Liver (tissue), 10 donors: Measurements from ENCODE around the gene FETUB. TPM values are rescaled to one million over a fixed set of nuclear protein-coding genes. Genes with fewer than 3 reads are reported as not detected.
"Not testable (repeated sequence)": the region's sequence is repeated elsewhere in the genome, so short reads cannot be mapped to it uniquely, and the experiment has no call there.

Experiments used
- DNase-seq: peaks from one replicate; pipeline ENCODE4 v3.0.0-alpha.2; 2017; ENCODE audit warnings: low spot score
- H3K27ac ChIP-seq, 2 donors: one replicate each; pipeline ENCODE4 v1.7.0; 2013; ENCODE audit warnings: inconsistent platforms in 2 of 2, low read length in 2 of 2, control low read depth in 1 of 2, low read depth in 1 of 2, mild to moderate bottlenecking in 1 of 2
- H3K27me3 ChIP-seq, 4 donors: one replicate each; pipeline versions ENCODE4 v1.6.1 to v1.7.0; 2013; ENCODE audit warnings: low read length in 3 of 4, inconsistent platforms in 1 of 4, mild to moderate bottlenecking in 1 of 4, moderate library complexity in 1 of 4; ENCODE audit not compliant: control insufficient read depth in 4 of 4, insufficient read depth in 4 of 4
- H3K36me3 ChIP-seq, 4 donors: one replicate each; pipeline versions ENCODE4 v1.6.1 to v1.7.0; 2013; ENCODE audit warnings: low read length in 3 of 4, mild to moderate bottlenecking in 3 of 4, low read depth in 1 of 4, moderate library complexity in 1 of 4; ENCODE audit not compliant: control insufficient read depth in 4 of 4, insufficient read depth in 3 of 4
- H3K4me1 ChIP-seq, 4 donors: one replicate each; pipeline versions ENCODE4 v1.6.1 to v1.7.0; 2013; ENCODE audit warnings: low read length in 3 of 4, mild to moderate bottlenecking in 3 of 4, moderate library complexity in 1 of 4; ENCODE audit not compliant: control insufficient read depth in 4 of 4, insufficient read depth in 4 of 4
- H3K4me3 ChIP-seq, 3 donors: one replicate each; pipeline versions ENCODE4 v1.6.1 to v1.7.0; 2013; ENCODE audit warnings: low read length in 3 of 3, control low read depth in 1 of 3, low read depth in 1 of 3, mild to moderate bottlenecking in 1 of 3
- H3K9ac ChIP-seq, 2 donors: one replicate each; pipeline ENCODE4 v1.7.0; 2013; ENCODE audit warnings: low read length in 2 of 2, mild to moderate bottlenecking in 2 of 2, moderate library complexity in 2 of 2, control low read depth in 1 of 2, low read depth in 1 of 2
- H3K9me3 ChIP-seq, 4 donors: one replicate each; pipeline versions ENCODE4 v1.6.1 to v1.7.0; 2013; ENCODE audit warnings: low read length in 3 of 4; ENCODE audit not compliant: control insufficient read depth in 4 of 4
- ATF3 ChIP-seq: IDR thresholded peaks from 2 replicates; pipeline ENCODE4 v1.6.1; 2016; ENCODE audit warnings: antibody characterized with exemption
- MAX ChIP-seq: IDR thresholded peaks from 2 replicates; pipeline ENCODE4 v1.6.1; 2016; ENCODE audit warnings: antibody characterized with exemption
- WGBS: extraction: QIAGEN DNeasy Blood & Tissue Kit; methylation state at CpG from one replicate; pipeline ENCODE4 v1.1.7; 2013; 5-methylcytosine and 5-hydroxymethylcytosine counted together
- polyA plus RNA-seq, 2 donors: library from polyadenylated mRNA; stranded (reverse) in 1 of 2; unstranded in 1 of 2; fragments of 200-250 nt in 1 of 2; fragments of >200 nt in 1 of 2; fragmentation: Nextera tagmentation in 1 of 2; extraction: Ambion mirVana in 1 of 2; gene quantifications; one replicate each; pipeline versions ENCODE4 v1.2.1 to v1.2.3, GENCODE V29; 2013 to 2015
- small RNA-seq: library from RNA; depleted of rRNA; stranded (forward); fragments of <200 nt; gene quantifications from one replicate; pipeline ENCODE3, GENCODE V24; 2014
- total RNA-seq, 2 donors: library from RNA; depleted of rRNA; stranded (reverse); fragments of >200 nt; gene quantifications; one replicate each; pipeline ENCODE4 v1.2.3, GENCODE V29; 2014
- donor health status: healthy.
- donor health status: healthy.
- donor health status: healthy.
- donor health status: healthy.
- donor health status: healthy.

The FETUB gene
- total and polyA plus RNA-seq, 4 donors: 3.1 to 28.6 (median 9.4) TPM

GRCh38 chr3:186700267-186700666 lies 60.1 kb downstream of the FETUB start:
- H3K27ac ChIP-seq: no peak overlapping the region
- H3K4me3 ChIP-seq: no peak overlapping the region
- no peak overlapping the region for H3K9ac ChIP-seq
- DNase-seq: no peak
- no peak for TF ChIP-seq ATF3
- no peak for TF ChIP-seq MAX
- H3K4me1 ChIP-seq: no peaks in the 10 kb centered on the region
- no peaks in the 10 kb centered on the region for H3K36me3 ChIP-seq
- WGBS: 94% methylated on average over 3 of the region's 3 CpGs
- no peaks in the 10 kb centered on the region for H3K27me3 ChIP-seq
- no peaks in the 10 kb centered on the region for H3K9me3 ChIP-seq

- not testable (repeated sequence) for H3K36me3 ChIP-seq, H3K9me3 ChIP-seq, H3K4me1 ChIP-seq, H3K4me3 ChIP-seq, H3K9ac ChIP-seq, H3K27me3 ChIP-seq, H3K27ac ChIP-seq, DNase-seq
Observed at GRCh38 chr3:186702451-186702850, 62.3 kb downstream of the FETUB start.

Small RNAs within 50 kb of the gene (small RNA-seq; reads per million reads assigned to genes)
- gene RF00017: not detected

Other genes starting within 250 kb of the FETUB start
- 1 to 10 TPM; 1.2 to 3.6 TPM for gene CRYGS, start 96.0 kb upstream of the FETUB start, total RNA-seq
- gene CRYGS, start 96.0 kb upstream of the FETUB start, polyA plus RNA-seq: 1 to 10 TPM in 1 of 2 donors, under 1 TPM in 1; 0.53 to 1.2 TPM
- gene TBCCD1, start 73.1 kb upstream of the FETUB start, total RNA-seq: 10 to 100 TPM; 15.5 to 16.2 TPM
- gene TBCCD1, start 73.1 kb upstream of the FETUB start, polyA plus RNA-seq: 1 to 10 TPM; 4.9 to 5.6 TPM
- gene DNAJB11, start 69.7 kb upstream of the FETUB start, total RNA-seq: 100 to 1,000 TPM in 1 of 2 donors, 10 to 100 TPM in 1; 30.2 to 101 TPM
- gene DNAJB11, start 69.7 kb upstream of the FETUB start, polyA plus RNA-seq: 10 to 100 TPM; 44.7 to 67.3 TPM
- 1,000 to 10,000 TPM in 1 of 2 donors, 100 to 1,000 TPM in 1; 965 to 4,470 TPM for gene AHSG, start 27.3 kb upstream of the FETUB start, total RNA-seq
- gene AHSG, start 27.3 kb upstream of the FETUB start, polyA plus RNA-seq: 1,000 to 10,000 TPM; 1,784 to 2,316 TPM
- gene HRG, start 25.6 kb downstream of the FETUB start, total RNA-seq: 100 to 1,000 TPM in 1 of 2 donors, 10 to 100 TPM in 1; 41.8 to 139 TPM
- 100 to 1,000 TPM; 315 to 837 TPM for gene HRG, start 25.6 kb downstream of the FETUB start, polyA plus RNA-seq
- 100 to 1,000 TPM; 605 to 918 TPM for gene KNG1, start 77.0 kb downstream of the FETUB start, total RNA-seq
- gene KNG1, start 77.0 kb downstream of the FETUB start, polyA plus RNA-seq: 100 to 1,000 TPM; 647 to 785 TPM
- gene EIF4A2, start 143.2 kb downstream of the FETUB start, total RNA-seq: 100 to 1,000 TPM; 255 to 373 TPM
- gene EIF4A2, start 143.2 kb downstream of the FETUB start, polyA plus RNA-seq: 10 to 100 TPM; 81.4 to 89.9 TPM
- gene RFC4, start 166.1 kb downstream of the FETUB start, total RNA-seq: 10 to 100 TPM in 1 of 2 donors, 1 to 10 TPM in 1; 6.4 to 27.3 TPM
- gene RFC4, start 166.1 kb downstream of the FETUB start, polyA plus RNA-seq: 1 to 10 TPM; 4.6 to 6.2 TPM
- not detected for gene ADIPOQ, start 202.3 kb downstream of the FETUB start, total RNA-seq
- gene ADIPOQ, start 202.3 kb downstream of the FETUB start, polyA plus RNA-seq: under 1 TPM in 1 of 2 donors, not detected in 1; 0.02 TPM